ENCODE results near the gene WDR45. TPM values are rescaled to one million over a fixed set of nuclear protein-coding genes. Genes with fewer than 3 reads are reported as not detected.

The WDR45 gene
- total and polyA plus RNA-seq, 10 of the 15 experiments (the other 5 are each of a cell fraction or from before 2014, with no cell fraction given), result 5.9 to 30.9 (median 20.6) TPM

DNA sequence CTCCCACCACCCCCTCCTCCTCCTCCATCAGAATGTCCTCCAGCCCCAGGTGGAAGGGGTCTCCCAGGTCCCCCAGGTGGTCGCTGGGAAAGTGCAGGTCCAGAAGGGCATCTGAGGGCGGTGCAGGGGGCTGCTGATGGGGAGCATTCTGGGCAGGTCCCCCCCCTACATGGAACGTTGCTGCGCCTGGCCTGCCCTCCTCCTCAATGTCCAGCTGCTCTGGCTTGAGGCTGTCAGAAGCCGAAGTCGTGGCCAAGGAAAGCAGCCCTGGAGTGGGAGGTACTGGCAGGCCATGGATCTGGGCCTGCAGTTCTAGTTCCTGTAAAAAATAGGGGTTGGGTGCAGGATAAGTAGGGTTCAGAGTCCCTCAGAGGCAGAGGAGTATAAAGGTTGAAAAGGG, 49.4 kb downstream of the WDR45 start (continued):
- TF ChIP-seq, protein P1, sequence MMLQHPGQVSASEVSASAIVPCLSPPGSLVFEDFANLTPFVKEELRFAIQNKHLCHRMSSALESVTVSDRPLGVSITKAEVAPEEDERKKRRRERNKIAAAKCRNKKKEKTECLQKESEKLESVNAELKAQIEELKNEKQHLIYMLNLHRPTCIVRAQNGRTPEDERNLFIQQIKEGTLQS (IDR thresholded peaks at IDR 0.05; ENCODE audit: borderline replicate concordance, extremely low read depth, low read depth, low read length), result no peak
- TF ChIP-seq SMAD1 (IDR thresholded peaks at IDR 0.05; ENCODE audit: low read depth, partially characterized antibody) (no peak), CHD4 (IDR thresholded peaks at IDR 0.05) (no peak), WRNIP1 (IDR thresholded peaks at IDR 0.05; ENCODE audit: borderline replicate concordance, low read depth, low read length) (no peak), POU2F2 (IDR thresholded peaks at IDR 0.05; ENCODE audit: borderline replicate concordance, low read depth, low read length) (no peak), PAX5 (IDR thresholded peaks at IDR 0.05; ENCODE audit: borderline replicate concordance, low read depth, low read length) (no peak), SMARCA5 (IDR thresholded peaks at IDR 0.05) (no peak)

DNA sequence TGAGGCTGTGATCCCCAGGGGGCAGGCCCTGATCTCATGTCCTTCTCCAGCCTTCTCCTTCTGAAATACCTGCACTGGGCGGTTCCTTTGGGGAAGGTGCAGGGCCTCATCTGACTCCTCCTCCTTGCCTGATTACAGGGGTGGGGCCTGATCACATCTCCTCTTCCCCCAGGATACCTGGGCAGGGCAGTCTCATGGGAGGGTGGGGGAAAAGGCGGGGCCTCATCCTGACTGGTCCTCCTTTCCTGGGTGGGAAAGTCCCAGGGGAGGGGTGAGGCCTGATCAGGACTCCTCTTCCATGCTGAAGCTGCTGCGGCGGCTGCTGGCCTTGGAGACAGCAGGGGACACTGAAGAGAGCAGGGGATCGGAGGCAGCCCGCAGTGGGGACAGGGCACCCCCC, 49.8 kb downstream of the WDR45 start:
- Histone ChIP-seq H3K36me3 (ENCODE audit: control insufficient read depth in 2 of 2, insufficient read depth in 2 of 2, low read length in 1 of 2) (no peaks in the 10 kb centered on the region; a peak in 1 of 4 replicates), H4K20me1 (ENCODE audit: control insufficient read depth, insufficient read depth) (no peaks in the 10 kb centered on the region), H3K27ac (ENCODE audit: control insufficient read depth, insufficient read depth) (no peak overlapping the region), H3K4me3 (no peak overlapping the region), H3K27me3 (replicated peaks in 1 of 2; ENCODE audit: control insufficient read depth in 2 of 2, insufficient read depth in 2 of 2, low read length in 1 of 2) (no peaks in the 10 kb centered on the region), H3K4me1 (ENCODE audit: control insufficient read depth, insufficient read depth, low read length) (no peaks in the 10 kb centered on the region), H3K9ac (ENCODE audit: control insufficient read depth, insufficient read depth, low read length) (no peak overlapping the region), H3K4me2 (ENCODE audit: control insufficient read depth, insufficient read depth) (no peak overlapping the region), H2AFZ (ENCODE audit: control insufficient read depth, low read depth, low read length) (no peak overlapping the region), H3K9me3 (replicated peaks; ENCODE audit: control insufficient read depth, insufficient read depth, low read length) (no peaks in the 10 kb centered on the region), H3K79me2 (ENCODE audit: control insufficient read depth, insufficient read depth, low read length) (no peaks in the 10 kb centered on the region)
- peak; percentile 25 for ATAC-seq
- WGBS (ENCODE audit: insufficient coverage, insufficient replicate concordance, low lambda C conversion rate, missing lambda C conversion rate), result 75% methylated on average over 6 of the region's 6 CpGs
- ChIA-PET POLR2A (no interaction called here), CTCF (no interaction called here), RAD21 (ENCODE audit: unreplicated experiment) (no interaction called here), SMC1A (ENCODE audit: uncharacterized antibody, unreplicated experiment) (no interaction called here)
- no peak for FAIRE-seq
- no TSS peak for BruUV-seq (replicated peaks)
- no peak for DNase-seq (ENCODE audit: low read depth, low spot score)
- intact Hi-C loops (cut with micrococcal nuclease; ENCODE audit: unreplicated experiment) (no loop called here), in situ Hi-C loops (cut with MboI) (no loop called here)
- no peak for TF ChIP-seq CREM (IDR thresholded peaks at IDR 0.05; ENCODE audit: low read depth)
- TF ChIP-seq HDGF (IDR thresholded peaks at IDR 0.05), result no peak
- TF ChIP-seq ZNF687 (IDR thresholded peaks at IDR 0.05), result no peak
- TF ChIP-seq, protein P2, sequence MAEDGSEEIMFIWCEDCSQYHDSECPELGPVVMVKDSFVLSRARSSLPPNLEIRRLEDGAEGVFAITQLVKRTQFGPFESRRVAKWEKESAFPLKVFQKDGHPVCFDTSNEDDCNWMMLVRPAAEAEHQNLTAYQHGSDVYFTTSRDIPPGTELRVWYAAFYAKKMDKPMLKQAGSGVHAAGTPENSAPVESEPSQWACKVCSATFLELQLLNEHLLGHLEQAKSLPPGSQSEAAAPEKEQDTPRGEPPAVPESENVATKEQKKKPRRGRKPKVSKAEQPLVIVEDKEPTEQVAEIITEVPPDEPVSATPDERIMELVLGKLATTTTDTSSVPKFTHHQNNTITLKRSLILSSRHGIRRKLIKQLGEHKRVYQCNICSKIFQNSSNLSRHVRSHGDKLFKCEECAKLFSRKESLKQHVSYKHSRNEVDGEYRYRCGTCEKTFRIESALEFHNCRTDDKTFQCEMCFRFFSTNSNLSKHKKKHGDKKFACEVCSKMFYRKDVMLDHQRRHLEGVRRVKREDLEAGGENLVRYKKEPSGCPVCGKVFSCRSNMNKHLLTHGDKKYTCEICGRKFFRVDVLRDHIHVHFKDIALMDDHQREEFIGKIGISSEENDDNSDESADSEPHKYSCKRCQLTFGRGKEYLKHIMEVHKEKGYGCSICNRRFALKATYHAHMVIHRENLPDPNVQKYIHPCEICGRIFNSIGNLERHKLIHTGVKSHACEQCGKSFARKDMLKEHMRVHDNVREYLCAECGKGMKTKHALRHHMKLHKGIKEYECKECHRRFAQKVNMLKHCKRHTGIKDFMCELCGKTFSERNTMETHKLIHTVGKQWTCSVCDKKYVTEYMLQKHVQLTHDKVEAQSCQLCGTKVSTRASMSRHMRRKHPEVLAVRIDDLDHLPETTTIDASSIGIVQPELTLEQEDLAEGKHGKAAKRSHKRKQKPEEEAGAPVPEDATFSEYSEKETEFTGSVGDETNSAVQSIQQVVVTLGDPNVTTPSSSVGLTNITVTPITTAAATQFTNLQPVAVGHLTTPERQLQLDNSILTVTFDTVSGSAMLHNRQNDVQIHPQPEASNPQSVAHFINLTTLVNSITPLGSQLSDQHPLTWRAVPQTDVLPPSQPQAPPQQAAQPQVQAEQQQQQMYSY (CRISPR knock-in tag; IDR thresholded peaks at IDR 0.05), result no peak
- no peak for TF ChIP-seq ELK1 (IDR thresholded peaks at IDR 0.05; ENCODE audit: low read depth, low read length)
- TF ChIP-seq POU2F2 (IDR thresholded peaks at IDR 0.05; ENCODE audit: borderline replicate concordance, low read depth, low read length), result no peak
- TF ChIP-seq TAF1 (IDR thresholded peaks at IDR 0.05; ENCODE audit: borderline replicate concordance, low read depth, low read length), result no peak
- TF ChIP-seq NR2C2 (IDR thresholded peaks at IDR 0.05; ENCODE audit: borderline replicate concordance, control insufficient read depth, insufficient read length, low read depth), result no peak

Measured in GM12878 (cell line).